Lung (tissue), 12 donors: Measurements from ENCODE around the gene ZCCHC9. TPM values are rescaled to one million over a fixed set of nuclear protein-coding genes. Genes with fewer than 3 reads are reported as not detected.

Source experiments
- ATAC-seq: fragments of 200-7000 bp; cut with Tn5 transposase; one replicate; pipeline ENCODE4 v1.9.1; 2020; ENCODE audit warnings: moderate number of reproducible peaks; ENCODE audit not compliant: insufficient read depth, low FRiP score
- DNase-seq, 3 donors: peaks; one replicate each; pipeline ENCODE4 v3.0.0-alpha.2; 2013 to 2017
- H3K27ac ChIP-seq, 2 donors: one replicate each; pipeline ENCODE4 v1.5.1; 2013; ENCODE audit warnings: mild to moderate bottlenecking in 2 of 2, moderate library complexity in 2 of 2, control low read depth in 1 of 2, inconsistent platforms in 1 of 2, low read depth in 1 of 2, low read length in 1 of 2
- H3K27me3 ChIP-seq, 3 donors: one replicate each; pipeline ENCODE4 v1.5.1; 2013; ENCODE audit warnings: low read length in 2 of 3; ENCODE audit not compliant: control insufficient read depth in 3 of 3, insufficient read depth in 3 of 3
- H3K36me3 ChIP-seq, 4 donors: one replicate each; pipeline ENCODE4 v1.5.1; 2013; ENCODE audit warnings: low read length in 4 of 4, mild to moderate bottlenecking in 1 of 4, moderate library complexity in 1 of 4; ENCODE audit not compliant: control insufficient read depth in 4 of 4, insufficient read depth in 4 of 4
- H3K4me1 ChIP-seq, 5 donors: one replicate each; pipeline ENCODE4 v1.5.1; 2013; ENCODE audit warnings: low read length in 5 of 5, mild to moderate bottlenecking in 2 of 5, moderate library complexity in 1 of 5; ENCODE audit not compliant: control insufficient read depth in 5 of 5, insufficient read depth in 5 of 5
- H3K4me3 ChIP-seq: one replicate; pipeline ENCODE4 v1.5.1; 2013; ENCODE audit warnings: mild to moderate bottlenecking, control low read depth, moderate library complexity
- H3K9ac ChIP-seq, 2 donors: one replicate each; pipeline ENCODE4 v1.5.1; 2013; ENCODE audit warnings: low read length in 2 of 2, control low read depth in 1 of 2; ENCODE audit not compliant: insufficient read depth in 1 of 2
- H3K9me3 ChIP-seq, 4 donors: one replicate each; pipeline ENCODE4 v1.5.1; 2013; ENCODE audit warnings: low read length in 3 of 4, mild to moderate bottlenecking in 1 of 4, moderate library complexity in 1 of 4; ENCODE audit not compliant: control insufficient read depth in 4 of 4, insufficient read depth in 3 of 4
- CTCF ChIP-seq: IDR thresholded peaks from 2 replicates; pipeline ENCODE4 v1.5.1; 2012; ENCODE audit warnings: mild to moderate bottlenecking; ENCODE audit errors: control extremely low read depth, extremely low read depth
- whole genome bisulfite sequencing, 2 donors: extraction: QIAGEN DNeasy Blood & Tissue Kit; methylation state at CpG; one replicate each; pipeline ENCODE4 v1.1.7; 2013; 5-methylcytosine and 5-hydroxymethylcytosine counted together
- polyA plus RNA-seq, 2 donors: library from polyadenylated mRNA; stranded (reverse); fragments of 200-250 nt; gene quantifications; one replicate each; pipeline ENCODE4 v1.2.1, GENCODE V29; 2013
- total RNA-seq, 2 donors: library from RNA; depleted of rRNA in 1 of 2; stranded (reverse); fragments of >200 nt in 1 of 2; gene quantifications; one replicate each; pipeline ENCODE4 v1.2.1, GENCODE V29; 2014 to 2021
- donor health status: control.
- donor health status: control.
- donor health status: Bipolar disorder and iron deficiency.
- donor health status: healthy.
- donor health status: DM: yes; HTN: yes; CAD: no.

ZCCHC9 gene
- total and polyA plus RNA-seq, 4 donors: 18.0 to 25.8 (median 23.2) TPM

- Histone ChIP-seq H3K36me3 (no peaks in the 10 kb centered on the region), H3K4me3 (no peak overlapping the region), H3K4me1 (no peaks in the 10 kb centered on the region), H3K9me3 (no peaks in the 10 kb centered on the region), H3K9ac (no peak overlapping the region), H3K27me3 (no peaks in the 10 kb centered on the region), H3K27ac (no peak overlapping the region)
- DNase-seq (no peak), ATAC-seq (no peak)
- TF ChIP-seq CTCF: no peak
- 70 to 73% methylated on average over 4 of the region's 4 CpGs for WGBS, 2 donors
Measured at GRCh38 chr5:81349161-81349560, 47.8 kb downstream of the ZCCHC9 start.

GRCh38 chr5:81350507-81350906 lies 49.1 kb downstream of the ZCCHC9 start:
- no peak overlapping the region for H3K27ac ChIP-seq
- DNase-seq: no peak
- H3K4me3 ChIP-seq: no peak overlapping the region
- H3K27me3 ChIP-seq: no peaks in the 10 kb centered on the region
- TF ChIP-seq CTCF: no peak
- no peaks in the 10 kb centered on the region for H3K36me3 ChIP-seq
- no peak for ATAC-seq
- no peaks in the 10 kb centered on the region for H3K4me1 ChIP-seq
- H3K9me3 ChIP-seq: no peaks in the 10 kb centered on the region
- no peak overlapping the region for H3K9ac ChIP-seq

GRCh38 chr5:81353189-81353588 lies 51.8 kb downstream of the ZCCHC9 start:
- WGBS, 2 donors: 57 to 75% methylated on average over 5 of the region's 5 CpGs
- TF ChIP-seq CTCF: no peak
- ATAC-seq: no peak
- no peaks in the 10 kb centered on the region for H3K36me3 ChIP-seq
- no peak overlapping the region for H3K27ac ChIP-seq
- H3K4me1 ChIP-seq: no peaks in the 10 kb centered on the region
- no peak for DNase-seq
- no peaks in the 10 kb centered on the region for H3K27me3 ChIP-seq
- no peak overlapping the region for H3K4me3 ChIP-seq
- no peaks in the 10 kb centered on the region for H3K9me3 ChIP-seq
- H3K9ac ChIP-seq: no peak overlapping the region

GRCh38 chr5:81354093-81354492 lies 52.7 kb downstream of the ZCCHC9 start:
- no peak overlapping the region for H3K27ac ChIP-seq
- no peaks in the 10 kb centered on the region for H3K9me3 ChIP-seq
- no peaks in the 10 kb centered on the region for H3K27me3 ChIP-seq
- TF ChIP-seq CTCF: no peak
- H3K36me3 ChIP-seq: no peaks in the 10 kb centered on the region
- no peak overlapping the region for H3K4me3 ChIP-seq
- H3K9ac ChIP-seq: no peak overlapping the region
- no peaks in the 10 kb centered on the region for H3K4me1 ChIP-seq
- no peak for DNase-seq
- no peak for ATAC-seq
- 74 to 82% methylated on average over 2 of the region's 2 CpGs for WGBS, 2 donors
